Fibroblast of the aortic adventitia (primary cell): ENCODE measurements around the gene SMCR8. TPM values are rescaled to one million over a fixed set of nuclear protein-coding genes. Genes with fewer than 3 reads are reported as not detected.
"Not testable (repeated sequence)": the region's sequence is repeated elsewhere in the genome, so short reads cannot be mapped to it uniquely, and the experiment has no call there.

Experiments
- DNase-seq: peaks from one replicate; pipeline ENCODE4 v3.0.0-alpha.2; 2010; ENCODE audit warnings: low read depth
- H3K4me3 ChIP-seq: 2 replicates; pipeline ENCODE4 v1.5.1; 2011; ENCODE audit warnings: low read depth, mild to moderate bottlenecking, control low read depth, low read length, moderate library complexity
- total RNA-seq: library from RNA; depleted of rRNA; stranded (reverse); fragments of >200 nt; gene quantifications from 2 replicates; pipeline ENCODE4 v1.2.3, GENCODE V29; 2012; ENCODE audit warnings: low replicate concordance
- TF ChIP-seq, protein P1 (sequence below): IDR thresholded peaks from 2 replicates; pipeline ENCODE4 v1.5.1; 2011; ENCODE audit warnings: mild to moderate bottlenecking, low read length, control low read depth, inconsistent platforms; ENCODE audit not compliant: insufficient read depth

The SMCR8 gene
- total RNA-seq, 1 donor: 17.3 TPM

DNA sequence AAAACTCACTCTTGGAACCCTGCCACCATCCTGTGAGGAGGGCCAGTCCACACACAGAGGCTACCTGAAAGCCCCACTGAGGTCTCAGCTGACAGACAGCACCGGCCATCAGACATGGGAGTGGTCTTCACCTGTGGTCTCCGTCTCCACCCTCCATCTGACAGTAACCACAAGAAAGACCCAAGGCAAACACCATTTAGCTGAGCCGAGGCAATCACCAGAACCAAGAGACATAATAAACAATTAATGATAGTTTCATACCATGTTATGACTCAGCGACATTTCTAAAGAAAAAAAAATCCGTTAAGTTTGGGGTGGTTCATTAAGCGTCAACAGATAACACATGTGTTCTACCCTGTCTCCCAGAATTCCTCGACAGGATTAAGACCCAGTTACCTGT lies 56.4 kb downstream of the SMCR8 start:
- no peak for DNase-seq
- no peak overlapping the region for H3K4me3 ChIP-seq
- TF ChIP-seq, protein P1, sequence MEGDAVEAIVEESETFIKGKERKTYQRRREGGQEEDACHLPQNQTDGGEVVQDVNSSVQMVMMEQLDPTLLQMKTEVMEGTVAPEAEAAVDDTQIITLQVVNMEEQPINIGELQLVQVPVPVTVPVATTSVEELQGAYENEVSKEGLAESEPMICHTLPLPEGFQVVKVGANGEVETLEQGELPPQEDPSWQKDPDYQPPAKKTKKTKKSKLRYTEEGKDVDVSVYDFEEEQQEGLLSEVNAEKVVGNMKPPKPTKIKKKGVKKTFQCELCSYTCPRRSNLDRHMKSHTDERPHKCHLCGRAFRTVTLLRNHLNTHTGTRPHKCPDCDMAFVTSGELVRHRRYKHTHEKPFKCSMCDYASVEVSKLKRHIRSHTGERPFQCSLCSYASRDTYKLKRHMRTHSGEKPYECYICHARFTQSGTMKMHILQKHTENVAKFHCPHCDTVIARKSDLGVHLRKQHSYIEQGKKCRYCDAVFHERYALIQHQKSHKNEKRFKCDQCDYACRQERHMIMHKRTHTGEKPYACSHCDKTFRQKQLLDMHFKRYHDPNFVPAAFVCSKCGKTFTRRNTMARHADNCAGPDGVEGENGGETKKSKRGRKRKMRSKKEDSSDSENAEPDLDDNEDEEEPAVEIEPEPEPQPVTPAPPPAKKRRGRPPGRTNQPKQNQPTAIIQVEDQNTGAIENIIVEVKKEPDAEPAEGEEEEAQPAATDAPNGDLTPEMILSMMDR: no peak

DNA sequence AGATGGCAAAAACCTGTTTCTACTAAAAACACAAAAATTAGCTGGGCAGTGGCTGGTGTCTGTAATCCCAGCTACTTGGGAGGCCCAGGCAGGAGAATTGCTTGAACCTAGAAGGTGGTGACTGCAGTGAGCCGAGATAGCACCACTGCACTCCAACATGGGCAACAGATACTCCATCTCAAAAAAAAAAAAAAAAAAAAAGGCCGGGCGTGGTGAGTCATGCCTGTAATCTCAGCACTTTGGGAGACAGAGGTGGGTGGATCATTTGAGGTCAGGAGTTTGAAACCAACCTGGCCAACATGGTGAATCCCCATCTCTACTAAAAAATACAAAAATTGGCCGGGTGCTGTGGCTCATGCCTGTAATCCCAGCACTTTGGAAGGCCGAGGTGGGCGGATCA lies 58.1 kb downstream of the SMCR8 start:
- not testable (repeated sequence) for H3K4me3 ChIP-seq, DNase-seq

DNA sequence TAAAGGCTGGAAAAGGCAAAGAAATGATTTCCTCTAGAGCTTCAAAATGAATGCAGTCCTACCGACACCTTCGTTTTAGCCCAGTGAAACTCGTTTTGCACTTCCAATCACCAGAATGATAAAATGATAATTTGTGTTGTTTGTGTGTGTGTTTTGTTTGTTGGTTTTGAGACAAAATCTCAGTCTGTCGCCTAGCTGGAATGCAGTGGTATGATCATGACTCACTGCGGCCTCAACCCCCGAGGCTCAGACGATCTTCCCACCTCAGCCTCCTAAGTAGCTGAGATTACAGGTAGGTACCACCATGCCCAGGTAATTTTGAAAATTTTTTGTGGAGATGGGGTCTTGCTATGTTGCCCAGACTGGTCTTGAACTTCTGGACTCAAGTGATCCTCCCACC lies 59.1 kb downstream of the SMCR8 start:
- H3K4me3 ChIP-seq: no peak overlapping the region
- TF ChIP-seq, protein P1: no peak
- no peak for DNase-seq

Other genes with a start within 250 kb of the SMCR8 start
- gene DRG2, start 227.3 kb upstream of the SMCR8 start, total RNA-seq: 7.4 and 25.3 TPM in 2 replicates
- 0.45 and 1.6 TPM in 2 replicates for gene MYO15A, start 206.5 kb upstream of the SMCR8 start, total RNA-seq
- gene ALKBH5, start 131.5 kb upstream of the SMCR8 start, total RNA-seq: 73.3 and 108 TPM in 2 replicates
- gene LLGL1, start 89.7 kb upstream of the SMCR8 start, total RNA-seq: 23.3 and 40.7 TPM in 2 replicates
- 214 and 305 TPM in 2 replicates for gene FLII, start 56.6 kb upstream of the SMCR8 start, total RNA-seq
- 13.2 and 27.6 TPM in 2 replicates for gene MIEF2, start 54.6 kb upstream of the SMCR8 start, total RNA-seq
- gene TOP3A, start 299 bp upstream of the SMCR8 start, total RNA-seq: 50.0 and 213 TPM in 2 replicates
- gene SHMT1, start 48.3 kb downstream of the SMCR8 start, total RNA-seq: 7.0 and 20.3 TPM in 2 replicates
- gene EVPLL, start 62.5 kb downstream of the SMCR8 start, total RNA-seq: not detected in 2 replicates
- not detected in 2 replicates for gene LGALS9C, start 161.5 kb downstream of the SMCR8 start, total RNA-seq